GM12872 (cell line): ENCODE data around the gene PIMREG.

Experiments used
- CTCF ChIP-seq: IDR thresholded peaks from 3 replicates; pipeline ENCODE4 v1.5.1; 2011; ENCODE audit warnings: low read depth, mild to moderate bottlenecking, low read length, moderate library complexity; ENCODE audit not compliant: insufficient read depth

Gene PIMREG

GRCh38 chr17:6492892-6493674 lies 48.8 kb downstream of the PIMREG start:
- TF ChIP-seq CTCF: no peak

GRCh38 chr17:6494239-6494941 lies 50.1 kb downstream of the PIMREG start:
- no peak for TF ChIP-seq CTCF

GRCh38 chr17:6495450-6496115 lies 51.3 kb downstream of the PIMREG start:
- no peak for TF ChIP-seq CTCF

GRCh38 chr17:6496116-6496481 lies 51.8 kb downstream of the PIMREG start:
- TF ChIP-seq CTCF: no peak

GRCh38 chr17:6496640-6497441 lies 52.6 kb downstream of the PIMREG start:
- no peak for TF ChIP-seq CTCF

GRCh38 chr17:6497496-6498221 lies 53.4 kb downstream of the PIMREG start:
- TF ChIP-seq CTCF: no peak

GRCh38 chr17:6498356-6498755 lies 54.1 kb downstream of the PIMREG start:
- TF ChIP-seq CTCF: no peak
